IMR-90 (cell line): Measurements from ENCODE around the gene HNRNPC. TPM values are rescaled to one million over a fixed set of nuclear protein-coding genes. Genes with fewer than 3 reads are reported as not detected.

Experiments used
- ATAC-seq: fragments of 200-7000 bp; cut with Tn5 transposase; 2 replicates; pipeline ENCODE4 v1.9.1; 2020; ENCODE audit warnings: low read depth, mild to moderate bottlenecking, moderate library complexity
- BruUV-seq: library from RNA; stranded (reverse); fragments of 400-500 nt; replicated peaks from 2 replicates; lab custom pipeline; 2021; lab: Mats Ljungman, UMichigan
- CTCF ChIA-PET: fragments of 300-600 bp; formaldehyde crosslinking; extraction: SDS; loops from one replicate; lab custom pipeline; 2021; ENCODE audit warnings: antibody characterized with exemption; lab: Yijun Ruan, JAX
- POLR2A ChIA-PET: fragments of 300-600 bp; sonication (Branson Sonifier 250); formaldehyde crosslinking; loops from one replicate; lab custom pipeline; 2022; ENCODE audit warnings: antibody characterized with exemption; ENCODE audit not compliant: unreplicated experiment; lab: Charles Lee
- DNase-seq: peaks from one replicate; pipeline ENCODE4 v3.0.0; 2013
- H2AFZ ChIP-seq: replicated peaks from 2 replicates; pipeline ENCODE3; 2013; ENCODE audit warnings: low read length, mild to moderate bottlenecking; ENCODE audit not compliant: poor library complexity
- H2AK5ac ChIP-seq: 2 replicates; pipeline ENCODE4 v1.6.1; 2013; ENCODE audit warnings: low read depth, low read length, inconsistent platforms
- H2AK9ac ChIP-seq: replicated peaks from 2 replicates; pipeline ENCODE3; 2013; ENCODE audit warnings: mild to moderate bottlenecking, low read depth, low read length, moderate library complexity; ENCODE audit not compliant: poor library complexity
- H2BK120ac ChIP-seq: 2 replicates; pipeline ENCODE4 v1.6.1; 2013; ENCODE audit warnings: low read depth, low read length, inconsistent platforms
- H2BK15ac ChIP-seq: 3 replicates; pipeline ENCODE4 v1.6.1; 2013; ENCODE audit warnings: low read depth, low read length, inconsistent platforms
- H2BK20ac ChIP-seq: 2 replicates; pipeline ENCODE4 v1.6.1; 2013; ENCODE audit warnings: low read depth, mild to moderate bottlenecking, inconsistent platforms, low read length, moderate library complexity
- H2BK5ac ChIP-seq: 2 replicates; pipeline ENCODE4 v1.6.1; 2013; ENCODE audit warnings: mild to moderate bottlenecking, low read depth, low read length, inconsistent platforms; ENCODE audit not compliant: poor library complexity, severe bottlenecking
- H3K14ac ChIP-seq: replicated peaks from 2 replicates; pipeline ENCODE4 v1.6.1; 2013; ENCODE audit warnings: low read depth, low read length, inconsistent platforms
- H3K18ac ChIP-seq: 2 replicates; pipeline ENCODE4 v1.6.1; 2013; ENCODE audit warnings: low read depth, low read length, control low read depth
- H3K23ac ChIP-seq: 2 replicates; pipeline ENCODE4 v1.6.1; 2013; ENCODE audit warnings: low read depth, low read length, inconsistent platforms
- H3K27ac ChIP-seq: 2 replicates; pipeline ENCODE4 v1.5.1; 2013; ENCODE audit warnings: mild to moderate bottlenecking, control low read depth, low read length; ENCODE audit not compliant: insufficient read depth
- H3K27me3 ChIP-seq: 2 replicates; pipeline ENCODE4 v1.6.1; 2013; ENCODE audit warnings: low read length; ENCODE audit not compliant: control insufficient read depth, insufficient read depth
- H3K36me3 ChIP-seq: 2 replicates; pipeline ENCODE4 v1.6.1; 2013; ENCODE audit warnings: low read length, mixed read lengths; ENCODE audit not compliant: control insufficient read depth, insufficient read depth
- H3K4ac ChIP-seq: 2 replicates; pipeline ENCODE4 v1.6.1; 2013; ENCODE audit warnings: low read depth, low read length, inconsistent platforms
- H3K4me1 ChIP-seq: 2 replicates; pipeline ENCODE4 v1.6.1; 2013; ENCODE audit warnings: low read length, mixed read lengths; ENCODE audit not compliant: control insufficient read depth, insufficient read depth
- H3K4me2 ChIP-seq: 2 replicates; pipeline ENCODE4 v1.6.1; 2013; ENCODE audit warnings: low read depth, mild to moderate bottlenecking, control low read depth, low read length, moderate library complexity
- H3K4me3 ChIP-seq: 2 replicates; pipeline ENCODE4 v1.5.1; 2013; ENCODE audit warnings: low read depth, mild to moderate bottlenecking, control low read depth, low read length, moderate library complexity; ENCODE audit not compliant: insufficient read depth
- H3K56ac ChIP-seq: 2 replicates; pipeline ENCODE4 v1.6.1; 2013; ENCODE audit warnings: low read length, inconsistent platforms; ENCODE audit not compliant: insufficient read depth; ENCODE audit errors: extremely low read depth
- H3K79me1 ChIP-seq, 2 experiments: 2 replicates each; pipeline ENCODE4 v1.6.1; 2013; ENCODE audit warnings: low read length in 2 of 2, inconsistent platforms in 1 of 2, low read depth in 1 of 2
- H3K9ac ChIP-seq: 2 replicates; pipeline ENCODE4 v1.6.1; 2013; ENCODE audit warnings: low read depth, low read length, control low read depth
- H3K9me1 ChIP-seq: 2 replicates; pipeline ENCODE4 v1.6.1; 2013; ENCODE audit warnings: low read length, inconsistent platforms; ENCODE audit not compliant: insufficient read depth
- H3K9me3 ChIP-seq: 2 replicates; pipeline ENCODE4 v1.6.1; 2013; ENCODE audit warnings: low read length; ENCODE audit not compliant: control insufficient read depth, insufficient read depth
- H4K20me1 ChIP-seq: 2 replicates; pipeline ENCODE4 v1.6.1; 2013; ENCODE audit warnings: low read length, inconsistent platforms; ENCODE audit not compliant: insufficient read depth
- H4K5ac ChIP-seq: 2 replicates; pipeline ENCODE4 v1.6.1; 2013; ENCODE audit warnings: mild to moderate bottlenecking, low read depth, low read length, control low read depth
- H4K8ac ChIP-seq, 2 experiments: 2 replicates each; pipeline ENCODE4 v1.6.1; 2013; ENCODE audit warnings: low read depth in 2 of 2, low read length in 2 of 2, control low read depth in 1 of 2, inconsistent platforms in 1 of 2
- H4K91ac ChIP-seq: 2 replicates; pipeline ENCODE4 v1.6.1; 2013; ENCODE audit warnings: low read depth, low read length, inconsistent platforms; ENCODE audit not compliant: insufficient read depth
- BHLHE40 ChIP-seq: fragments of 150-350 bp; IDR thresholded peaks from 2 replicates; pipeline ENCODE4 v1.6.1; 2016; ENCODE audit warnings: mild to moderate bottlenecking, low read depth, low read length
- RFX5 ChIP-seq: IDR thresholded peaks from 2 replicates; pipeline ENCODE4 v1.8.0; 2012; ENCODE audit warnings: low read depth, mild to moderate bottlenecking, low read length, moderate library complexity
- WGBS, 2 experiments: methylation state at CpG; one replicate each; pipeline versions ENCODE4 v1.1.5 to v1.1.7; 2013; ENCODE audit warnings: missing lambda C conversion rate in 2 of 2; ENCODE audit not compliant: insufficient read length in 1 of 2; ENCODE audit errors: extremely low coverage in 2 of 2; 5-methylcytosine and 5-hydroxymethylcytosine counted together
- dilution Hi-C: fragments of 300-500 bp; cut with HindIII; formaldehyde crosslinking; loops from one replicate; pipeline ENCODE4 v1.14.3; 2018; ENCODE audit warnings: low sequenced_read_pairs; ENCODE audit not compliant: unreplicated experiment
- in situ Hi-C: fragments of 300-500 bp; cut with MboI; formaldehyde crosslinking; loops from 3 replicates; pipeline ENCODE4 v1.14.3; 2019; ENCODE audit warnings: low sequenced_read_pairs, inconsistent platforms, mixed read lengths
- intact Hi-C: fragments of 100-400 bp; cut with micrococcal nuclease; formaldehyde crosslinking; loops from 2 replicates; pipeline ENCODE4 v1.10.0; 2022
- polyA plus RNA-seq, 3 experiments: library from polyadenylated mRNA; depleted of rRNA; stranded (reverse); fragments of >200 nt; gene quantifications; 2 replicates each; pipeline ENCODE4 v1.2.3, GENCODE V29; 2012; ENCODE audit warnings: low replicate concordance in 1 of 3
- total RNA-seq: library from RNA; depleted of rRNA; stranded (reverse); fragments of >200 nt; gene quantifications from 2 replicates; pipeline ENCODE4 v1.2.3, GENCODE V29; 2012

The HNRNPC gene
- total and polyA plus RNA-seq, 2 of the 4 experiments (the other 2 are of a cell fraction): 308 to 615 TPM

DNA sequence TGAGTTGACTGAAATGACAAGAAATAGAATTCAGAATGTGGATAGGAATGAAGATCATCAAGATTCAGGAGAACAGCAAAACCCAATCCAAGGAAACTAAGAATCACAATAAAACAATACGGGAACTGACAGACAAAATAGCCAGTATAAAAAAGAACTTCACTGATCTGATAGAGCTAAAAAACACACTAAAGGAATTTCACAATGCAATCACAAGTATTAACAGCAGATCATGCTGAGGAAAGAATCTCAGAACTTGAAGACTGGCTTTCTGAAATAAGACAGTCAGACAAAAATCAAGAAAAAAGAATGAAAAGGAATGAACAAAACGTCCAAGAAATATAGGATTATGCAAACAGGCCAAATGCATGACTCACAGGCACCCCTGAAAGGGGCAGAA lies 98.1 kb downstream of the HNRNPC start:
- no peak for ATAC-seq
- peaks cover 2% of the 10 kb centered on the region; the same call in 1 of the 2 replicates for H3K27me3 ChIP-seq

More for the DNA sequence above, 98.1 kb downstream of the HNRNPC start:
- no peak overlapping the region for H2BK120ac ChIP-seq
- H4K91ac ChIP-seq: no peak overlapping the region
- H4K5ac ChIP-seq: no peak overlapping the region
- no peak overlapping the region for H3K4me2 ChIP-seq
- in situ Hi-C loops (no loop called here), dilution Hi-C loops (no loop called here), intact Hi-C loops (no loop called here)
- H2BK5ac ChIP-seq: no peak overlapping the region
- H2AK9ac ChIP-seq: no peak overlapping the region
- TF ChIP-seq RFX5: no peak
- TF ChIP-seq BHLHE40: no peak
- no peak overlapping the region for H3K23ac ChIP-seq
- H3K4me1 ChIP-seq: no peaks in the 10 kb centered on the region
- POLR2A ChIA-PET: no interaction called here
- no peak overlapping the region for H3K14ac ChIP-seq
- no peak for DNase-seq
- no peaks in the 10 kb centered on the region for H3K79me1 ChIP-seq
- BruUV-seq: no TSS peak
- CTCF ChIA-PET: no interaction called here
- H4K20me1 ChIP-seq: no peaks in the 10 kb centered on the region
- no peak overlapping the region for H3K56ac ChIP-seq
- H3K9me1 ChIP-seq: no peaks in the 10 kb centered on the region
- H3K36me3 ChIP-seq: no peaks in the 10 kb centered on the region
- H3K4me3 ChIP-seq: no peak overlapping the region
- H2BK15ac ChIP-seq: no peak overlapping the region
- H2AFZ ChIP-seq: no peak overlapping the region
- H2BK20ac ChIP-seq: no peak overlapping the region
- no peaks in the 10 kb centered on the region for H3K9me3 ChIP-seq
- H4K8ac ChIP-seq: no peak overlapping the region
- no peak overlapping the region for H3K4ac ChIP-seq
- no peak overlapping the region for H3K18ac ChIP-seq
- H2AK5ac ChIP-seq: no peak overlapping the region
- WGBS, 2 experiments: no CpG with 5 or more reads among the region's 2 CpGs
- no peak overlapping the region for H3K27ac ChIP-seq
- no peak overlapping the region for H3K9ac ChIP-seq
